DOHH2 (cell line): ENCODE measurements around the gene ZBTB38.

Experiments used
- H3F3A ChIP-seq: fragments of 200-600 bp; sonication (generic), shearing (Covaris generic); 2 replicates; pipeline ENCODE4 v1.6.0; 2016; ENCODE audit warnings: antibody characterized with exemption, mild to moderate bottlenecking; ENCODE audit not compliant: control insufficient read depth, insufficient read depth
- H3K27ac ChIP-seq: fragments of 200-600 bp; sonication (generic); 2 replicates; pipeline ENCODE4 v1.5.1; 2014; ENCODE audit warnings: low read depth, mild to moderate bottlenecking, low read length, moderate library complexity
- H3K27me3 ChIP-seq: fragments of 200-600 bp; sonication (generic); 2 replicates; pipeline ENCODE4 v1.6.1; 2014; ENCODE audit warnings: mild to moderate bottlenecking, low read length, mixed read lengths; ENCODE audit not compliant: control insufficient read depth
- H3K36me3 ChIP-seq: fragments of 200-600 bp; sonication (generic); 2 replicates; pipeline ENCODE4 v1.6.1; 2014; ENCODE audit warnings: mild to moderate bottlenecking, low read length, moderate library complexity, mixed read lengths; ENCODE audit not compliant: control insufficient read depth
- H3K4me1 ChIP-seq: fragments of 200-600 bp; sonication (generic); 2 replicates; pipeline ENCODE4 v1.6.1; 2014; ENCODE audit warnings: mild to moderate bottlenecking, low read length, mixed read lengths; ENCODE audit not compliant: control insufficient read depth
- H3K4me2 ChIP-seq: fragments of 200-600 bp; sonication (generic); 2 replicates; pipeline ENCODE4 v1.6.0; 2014; ENCODE audit warnings: mild to moderate bottlenecking, low read length, moderate library complexity
- H3K4me3 ChIP-seq: fragments of 200-600 bp; sonication (generic); 2 replicates; pipeline ENCODE4 v1.5.1; 2014; ENCODE audit warnings: mild to moderate bottlenecking, low read length, mixed read lengths
- H3K79me2 ChIP-seq: fragments of 200-600 bp; sonication (generic); 2 replicates; pipeline ENCODE4 v1.6.1; 2014; ENCODE audit warnings: mild to moderate bottlenecking, low read length, mixed read lengths; ENCODE audit not compliant: control insufficient read depth
- H3K9me2 ChIP-seq: fragments of 200-600 bp; sonication (generic); replicated peaks from 2 replicates; pipeline ENCODE4 v1.6.1; 2014; ENCODE audit warnings: mild to moderate bottlenecking, low read length, mixed read lengths; ENCODE audit not compliant: control insufficient read depth
- H3K9me3 ChIP-seq: fragments of 200-600 bp; sonication (generic); 2 replicates; pipeline ENCODE4 v1.6.1; 2014; ENCODE audit warnings: antibody characterized with exemption, low read length, mixed read lengths; ENCODE audit not compliant: control insufficient read depth, insufficient read depth
- H4K20me1 ChIP-seq: fragments of 200-600 bp; sonication (generic); 2 replicates; pipeline ENCODE4 v1.6.0; 2014; ENCODE audit warnings: low read depth, mild to moderate bottlenecking, antibody characterized with exemption, low read length, moderate library complexity; ENCODE audit not compliant: control insufficient read depth, insufficient read depth
- EZH2phosphoT487 ChIP-seq: fragments of 200-600 bp; sonication (generic); IDR thresholded peaks from 2 replicates; pipeline ENCODE4 v1.6.1; 2017; ENCODE audit warnings: borderline replicate concordance, mild to moderate bottlenecking, antibody characterized with exemption, low read length, moderate library complexity, mixed read lengths
- TF ChIP-seq, protein P1 (sequence below): fragments of 200-600 bp; sonication (generic); IDR thresholded peaks from one replicate; pipeline ENCODE4 v1.5.1; 2014; ENCODE audit warnings: antibody characterized with exemption, mild to moderate bottlenecking, low read depth, low read length; ENCODE audit not compliant: poor library complexity, severe bottlenecking

The ZBTB38 gene

GRCh38 chr3:141334627-141335250 lies 33.6 kb upstream of the ZBTB38 start:
- TF ChIP-seq EZH2phosphoT487 = no peak
- TF ChIP-seq, protein P1, sequence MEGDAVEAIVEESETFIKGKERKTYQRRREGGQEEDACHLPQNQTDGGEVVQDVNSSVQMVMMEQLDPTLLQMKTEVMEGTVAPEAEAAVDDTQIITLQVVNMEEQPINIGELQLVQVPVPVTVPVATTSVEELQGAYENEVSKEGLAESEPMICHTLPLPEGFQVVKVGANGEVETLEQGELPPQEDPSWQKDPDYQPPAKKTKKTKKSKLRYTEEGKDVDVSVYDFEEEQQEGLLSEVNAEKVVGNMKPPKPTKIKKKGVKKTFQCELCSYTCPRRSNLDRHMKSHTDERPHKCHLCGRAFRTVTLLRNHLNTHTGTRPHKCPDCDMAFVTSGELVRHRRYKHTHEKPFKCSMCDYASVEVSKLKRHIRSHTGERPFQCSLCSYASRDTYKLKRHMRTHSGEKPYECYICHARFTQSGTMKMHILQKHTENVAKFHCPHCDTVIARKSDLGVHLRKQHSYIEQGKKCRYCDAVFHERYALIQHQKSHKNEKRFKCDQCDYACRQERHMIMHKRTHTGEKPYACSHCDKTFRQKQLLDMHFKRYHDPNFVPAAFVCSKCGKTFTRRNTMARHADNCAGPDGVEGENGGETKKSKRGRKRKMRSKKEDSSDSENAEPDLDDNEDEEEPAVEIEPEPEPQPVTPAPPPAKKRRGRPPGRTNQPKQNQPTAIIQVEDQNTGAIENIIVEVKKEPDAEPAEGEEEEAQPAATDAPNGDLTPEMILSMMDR = no peak
- Histone ChIP-seq H3K36me3 (no peaks in the 10 kb centered on the region), H3K4me3 (no peak overlapping the region), H3K9me3 (no peaks in the 10 kb centered on the region), H3K27me3 (no peaks in the 10 kb centered on the region; the same call in 1 of the 2 replicates), H3K9me2 (no peaks in the 10 kb centered on the region), H3K4me2 (no peak overlapping the region), H3K27ac (no peak overlapping the region), H3K4me1 (peaks cover 12% of the 10 kb centered on the region), H4K20me1 (no peaks in the 10 kb centered on the region), H3K79me2 (no peaks in the 10 kb centered on the region), H3F3A (no peaks in the 10 kb centered on the region)

- H3K27ac ChIP-seq = no peak overlapping the region
- H3K4me1 ChIP-seq = peaks cover 12% of the 10 kb centered on the region
Observed at GRCh38 chr3:141335531-141336061, 32.7 kb upstream of the ZBTB38 start.

DNA sequence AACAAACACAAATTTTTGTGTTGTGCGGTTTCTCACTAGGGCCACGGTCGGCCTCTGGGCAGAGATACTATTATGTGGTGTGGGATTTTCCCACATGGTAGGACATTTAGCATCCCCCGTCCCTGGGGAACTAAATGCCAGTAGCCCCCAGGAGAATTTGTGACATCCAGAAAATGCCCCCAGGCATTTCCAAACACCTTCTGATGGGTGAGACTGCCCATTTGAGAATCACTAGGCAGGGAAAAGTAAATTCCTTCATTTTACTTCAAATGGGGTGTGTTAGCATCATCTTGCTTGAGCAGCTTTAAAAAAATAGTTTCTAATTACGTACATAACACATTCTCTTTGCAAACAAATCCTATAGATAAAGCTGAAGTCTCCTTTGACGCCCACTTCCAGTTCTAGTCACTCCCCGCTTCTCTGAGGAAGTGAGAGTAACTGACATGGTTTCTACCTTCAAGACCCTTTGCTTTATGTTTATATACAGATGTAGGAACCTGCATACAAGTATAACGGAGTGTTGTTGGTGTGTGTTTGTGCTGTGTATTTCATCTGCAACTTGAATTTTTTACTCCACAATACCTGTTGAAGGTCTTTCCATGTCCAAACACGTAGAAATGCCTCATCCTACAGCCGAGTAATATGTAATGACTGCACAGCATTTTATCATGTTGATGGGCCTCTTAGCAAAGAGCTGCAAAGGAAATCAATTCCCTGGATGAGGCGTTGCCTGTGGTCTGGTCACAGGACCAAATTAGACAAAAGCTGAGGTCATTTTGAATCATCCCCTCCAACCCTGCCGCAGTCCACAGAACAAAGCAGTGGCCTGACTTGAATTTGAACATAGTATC lies 31.4 kb upstream of the ZBTB38 start:
- Histone ChIP-seq H4K20me1 (no peaks in the 10 kb centered on the region), H3K27me3 (no peaks in the 10 kb centered on the region; the same call in 1 of the 2 replicates), H3K4me1 (peaks cover 12% of the 10 kb centered on the region), H3K9me3 (no peaks in the 10 kb centered on the region), H3K4me2 (peak overlapping the region; percentile 50), H3K4me3 (peak overlapping the region; percentile 28; the same call in 1 of the 2 replicates), H3K79me2 (no peaks in the 10 kb centered on the region), H3F3A (no peaks in the 10 kb centered on the region), H3K36me3 (no peaks in the 10 kb centered on the region), H3K9me2 (no peaks in the 10 kb centered on the region), H3K27ac (no peak overlapping the region)
- no peak for TF ChIP-seq EZH2phosphoT487
- TF ChIP-seq, protein P1 = no peak

More at GRCh38 chr3:141335531-141336061, 32.7 kb upstream of the ZBTB38 start:
- Histone ChIP-seq H3K4me2 (no peak overlapping the region), H3K4me3 (no peak overlapping the region), H3K36me3 (no peaks in the 10 kb centered on the region), H3K9me2 (no peaks in the 10 kb centered on the region), H3K9me3 (no peaks in the 10 kb centered on the region), H4K20me1 (no peaks in the 10 kb centered on the region), H3K79me2 (no peaks in the 10 kb centered on the region), H3K27me3 (no peaks in the 10 kb centered on the region; the same call in 1 of the 2 replicates), H3F3A (no peaks in the 10 kb centered on the region)
- no peak for TF ChIP-seq EZH2phosphoT487
- TF ChIP-seq, protein P1 = no peak
